ENCODE results near the gene CATSPERD. TPM values are rescaled to one million over a fixed set of nuclear protein-coding genes. Genes with fewer than 3 reads are reported as not detected.

Gene CATSPERD
- polyA plus RNA-seq, 1 donor (not counting 4 experiments of a cell fraction or from before 2014, with no cell fraction given) = not detected

GRCh38 chr19:5821521-5822180 lies 101.2 kb downstream of the CATSPERD start:
- FAIRE-seq (no peak), DNase-seq (ENCODE audit: low read depth, low spot score) (no peak)
- Histone ChIP-seq H3K9me3 (ENCODE audit: control insufficient read depth, low read depth, low read length) (no peaks in the 10 kb centered on the region), H3K4me2 (ENCODE audit: control insufficient read depth, extremely low read depth, insufficient read depth, low read depth, low read length) (no peak overlapping the region), H3K27ac (ENCODE audit: control insufficient read depth, insufficient read depth, low read length) (no peak overlapping the region), H3K9ac (ENCODE audit: control insufficient read depth, extremely low read depth, insufficient read depth, low read length) (no peak overlapping the region), H3K9me1 (ENCODE audit: control insufficient read depth, extremely low read depth, insufficient read depth, low read length) (no peaks in the 10 kb centered on the region), H3K79me2 (ENCODE audit: control insufficient read depth, insufficient read depth, low read length) (no peaks in the 10 kb centered on the region), H4K20me1 (ENCODE audit: control insufficient read depth, extremely low read depth, insufficient read depth, low read length) (no peaks in the 10 kb centered on the region), H3K36me3 (ENCODE audit: control insufficient read depth in 2 of 2, extremely low read depth in 1 of 2, insufficient read depth in 2 of 2, low read length in 2 of 2) (no peaks in the 10 kb centered on the region), H2AFZ (ENCODE audit: control insufficient read depth, low read length) (no peak overlapping the region), H3K4me1 (ENCODE audit: control insufficient read depth, extremely low read depth, insufficient read depth, low read length) (no peaks in the 10 kb centered on the region), H3K4me3 (ENCODE audit: control insufficient read depth in 2 of 3, extremely low read depth in 1 of 3, insufficient read depth in 2 of 3, low read depth in 1 of 3, low read length in 3 of 3) (no peak overlapping the region), H3K27me3 (ENCODE audit: control insufficient read depth, extremely low read depth, insufficient read depth, low read length) (peaks cover 6% of the 10 kb centered on the region)
- dilution Hi-C loops (cut with MboI; ENCODE audit: extremely low pct_ligation_motif_present, low sequenced_read_pairs) = no loop called here
- TF ChIP-seq EZH2 (IDR thresholded peaks at IDR 0.05; ENCODE audit: low read length) = no peak
- no peak for TF ChIP-seq CTCF (optimal IDR thresholded peaks at IDR 0.05 in 1 of 3, IDR thresholded peaks at IDR 0.05 in 1 of 3, conservative IDR thresholded peaks at IDR 0.05 in 1 of 3; ENCODE audit: extremely low read depth in 1 of 3, insufficient read depth in 2 of 3, low read length in 3 of 3)

- FAIRE-seq = no peak
- dilution Hi-C loops (cut with MboI; ENCODE audit: extremely low pct_ligation_motif_present, low sequenced_read_pairs) = no loop called here
Observed at GRCh38 chr19:5822181-5822844, 101.9 kb downstream of the CATSPERD start.

More at GRCh38 chr19:5822181-5822844, 101.9 kb downstream of the CATSPERD start:
- Histone ChIP-seq H3K9me3 (ENCODE audit: control insufficient read depth, low read depth, low read length) (no peaks in the 10 kb centered on the region), H3K36me3 (ENCODE audit: control insufficient read depth in 2 of 2, extremely low read depth in 1 of 2, insufficient read depth in 2 of 2, low read length in 2 of 2) (no peaks in the 10 kb centered on the region), H3K4me1 (ENCODE audit: control insufficient read depth, extremely low read depth, insufficient read depth, low read length) (no peaks in the 10 kb centered on the region), H3K4me3 (ENCODE audit: control insufficient read depth in 2 of 3, extremely low read depth in 1 of 3, insufficient read depth in 2 of 3, low read depth in 1 of 3, low read length in 3 of 3) (no peak overlapping the region), H3K9me1 (ENCODE audit: control insufficient read depth, extremely low read depth, insufficient read depth, low read length) (no peaks in the 10 kb centered on the region), H3K4me2 (ENCODE audit: control insufficient read depth, extremely low read depth, insufficient read depth, low read depth, low read length) (no peak overlapping the region), H3K27me3 (ENCODE audit: control insufficient read depth, extremely low read depth, insufficient read depth, low read length) (peaks cover 6% of the 10 kb centered on the region), H3K27ac (ENCODE audit: control insufficient read depth, insufficient read depth, low read length) (no peak overlapping the region), H4K20me1 (ENCODE audit: control insufficient read depth, extremely low read depth, insufficient read depth, low read length) (no peaks in the 10 kb centered on the region), H3K9ac (ENCODE audit: control insufficient read depth, extremely low read depth, insufficient read depth, low read length) (no peak overlapping the region), H2AFZ (ENCODE audit: control insufficient read depth, low read length) (no peak overlapping the region), H3K79me2 (ENCODE audit: control insufficient read depth, insufficient read depth, low read length) (no peaks in the 10 kb centered on the region)
- no peak for DNase-seq (ENCODE audit: low read depth, low spot score)
- TF ChIP-seq EZH2 (IDR thresholded peaks at IDR 0.05; ENCODE audit: low read length) (no peak), CTCF (optimal IDR thresholded peaks at IDR 0.05 in 1 of 3, IDR thresholded peaks at IDR 0.05 in 1 of 3, conservative IDR thresholded peaks at IDR 0.05 in 1 of 3; ENCODE audit: extremely low read depth in 1 of 3, insufficient read depth in 2 of 3, low read length in 3 of 3) (no peak)
